ENCODE results near the gene LOXL4.

Gene LOXL4

GRCh38 chr10:98267894-98268693 is at the start of gene LOXL4:
TSS of gene LOXL4 (minus strand) at chr10:98268194. CDS start at chr10:98263019, 5,175 bp downstream.
- DNase-seq, result no peak

DNA sequence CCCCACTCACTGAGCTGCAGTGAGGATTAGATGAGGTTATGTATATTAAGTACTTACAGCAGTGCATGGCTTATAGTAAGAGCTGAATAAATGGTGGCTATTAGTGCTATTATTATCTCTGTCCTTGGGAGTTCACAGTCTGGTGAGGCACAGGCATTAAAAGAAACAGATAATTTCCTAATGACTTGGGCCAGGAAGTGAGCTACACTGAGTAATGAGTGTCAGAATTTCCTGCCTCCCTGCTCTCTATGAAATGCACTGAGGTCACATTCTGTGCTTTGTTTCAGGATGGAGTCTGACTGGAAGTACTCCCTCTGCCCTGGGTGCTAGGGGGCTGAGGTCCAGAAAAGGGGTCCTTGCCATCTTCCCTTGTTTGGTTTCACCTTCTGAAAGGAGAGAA is 48.7 kb upstream of the LOXL4 start:
- DNase-seq, result no peak

DNA sequence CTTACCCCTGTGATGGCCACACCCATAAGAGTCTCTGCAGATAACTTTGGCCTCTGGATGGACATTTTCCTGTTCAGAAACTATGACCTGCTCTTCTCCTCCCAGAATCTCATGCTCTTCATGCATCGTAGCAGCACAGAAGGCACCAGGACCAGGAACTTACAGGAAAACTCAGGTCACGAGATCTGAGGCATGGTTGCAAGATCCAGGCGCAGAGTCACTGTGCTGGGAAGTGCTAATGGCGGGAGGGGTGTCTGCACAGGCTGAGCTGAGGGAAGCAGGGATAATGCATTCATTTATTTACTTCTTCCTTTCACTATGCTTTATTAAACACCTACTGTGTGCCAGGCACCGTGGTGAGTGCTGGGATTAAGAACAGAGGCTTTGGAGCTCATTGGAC is 48.2 kb upstream of the LOXL4 start:
- no peak for DNase-seq

GRCh38 chr10:98314532-98315284 is 46.7 kb upstream of the LOXL4 start:
- no peak for DNase-seq

- no peak for DNase-seq
Observed at GRCh38 chr10:98313598-98313997, 45.6 kb upstream of the LOXL4 start.

- no peak for DNase-seq
Observed at GRCh38 chr10:98312822-98313221, 44.8 kb upstream of the LOXL4 start.

GRCh38 chr10:98312349-98312748 is 44.4 kb upstream of the LOXL4 start:
- DNase-seq, result no peak

- no peak for DNase-seq
Observed at GRCh38 chr10:98310701-98311100, 42.7 kb upstream of the LOXL4 start.

DNA sequence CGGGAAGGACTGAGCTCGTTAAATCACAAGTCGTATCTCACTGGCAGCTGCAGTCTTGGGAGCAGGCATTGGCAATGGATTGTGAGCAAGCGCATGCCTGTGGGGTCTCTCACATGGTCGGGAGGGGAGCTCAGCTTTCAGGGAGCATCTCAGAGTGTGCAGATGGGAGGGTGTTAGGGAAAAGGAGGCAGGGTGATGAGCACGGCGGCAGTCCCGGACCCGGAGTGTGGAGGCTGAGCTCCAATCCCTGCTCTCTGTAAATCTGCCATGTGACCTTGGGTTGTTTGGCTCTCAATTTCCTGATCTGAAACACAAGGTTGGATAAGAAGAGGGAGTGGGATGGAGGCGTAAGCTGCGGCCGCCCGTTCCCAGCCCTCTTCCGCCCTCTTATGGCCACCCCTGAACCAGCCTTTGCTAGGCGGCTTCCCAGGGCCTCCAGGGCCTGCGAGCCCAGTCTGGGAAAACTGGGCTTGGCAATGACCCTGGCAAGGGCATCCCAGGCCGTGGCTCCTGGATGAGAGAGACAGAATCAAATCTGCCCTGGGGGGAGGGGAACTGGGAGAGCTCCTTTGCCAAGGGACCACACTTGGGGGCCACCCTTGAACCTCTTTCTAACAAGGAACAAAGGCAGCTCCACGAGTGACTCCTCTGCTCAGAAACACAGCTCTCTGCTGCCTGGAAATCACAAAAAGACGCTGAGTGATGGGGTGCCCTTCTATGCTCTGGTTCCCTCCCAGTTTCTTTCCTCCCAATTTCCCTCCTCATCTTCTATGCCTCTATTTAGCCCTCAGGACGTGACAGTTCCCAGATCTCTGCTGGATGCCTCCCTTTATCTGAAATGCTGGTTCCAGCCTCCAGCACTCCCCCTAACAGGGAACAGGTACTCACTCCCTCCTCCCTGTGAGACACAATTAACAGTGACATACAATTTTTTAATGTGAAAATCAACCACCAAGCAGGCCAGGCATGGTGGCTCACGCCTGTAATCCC is 41.7 kb upstream of the LOXL4 start:
- DNase-seq, result no peak

- no peak for DNase-seq
Observed at GRCh38 chr10:98308669-98309365, 40.8 kb upstream of the LOXL4 start.

DNA sequence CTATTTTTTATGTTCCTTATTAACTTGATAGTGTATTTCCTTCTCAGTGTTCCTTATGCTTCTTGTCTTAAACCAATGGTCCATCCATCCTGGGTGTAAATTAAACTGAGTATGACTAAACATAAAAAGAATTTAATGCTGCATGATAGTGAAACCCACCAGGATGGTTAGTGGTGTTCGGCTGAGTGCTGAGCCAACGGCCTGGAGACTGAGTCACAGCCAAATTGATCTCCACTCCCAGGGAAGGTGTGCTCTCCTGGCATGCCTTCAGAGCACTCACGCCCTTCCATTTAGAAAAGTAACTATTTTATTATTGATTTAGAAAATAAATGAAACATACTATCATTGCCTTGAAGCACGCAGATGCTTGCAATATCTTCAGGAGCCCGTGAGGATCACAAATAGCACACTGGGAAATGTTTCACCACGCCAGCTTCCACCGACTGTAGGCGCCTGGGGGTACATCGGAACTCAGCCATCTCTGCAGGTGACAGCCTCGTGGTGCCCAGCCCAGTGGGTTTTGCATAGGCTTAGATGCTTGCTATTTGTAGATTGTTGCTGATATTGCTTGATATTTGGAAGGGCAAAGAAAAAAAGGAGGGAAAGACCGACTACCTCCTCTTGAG is 40.0 kb upstream of the LOXL4 start:
- no peak for DNase-seq

DNA sequence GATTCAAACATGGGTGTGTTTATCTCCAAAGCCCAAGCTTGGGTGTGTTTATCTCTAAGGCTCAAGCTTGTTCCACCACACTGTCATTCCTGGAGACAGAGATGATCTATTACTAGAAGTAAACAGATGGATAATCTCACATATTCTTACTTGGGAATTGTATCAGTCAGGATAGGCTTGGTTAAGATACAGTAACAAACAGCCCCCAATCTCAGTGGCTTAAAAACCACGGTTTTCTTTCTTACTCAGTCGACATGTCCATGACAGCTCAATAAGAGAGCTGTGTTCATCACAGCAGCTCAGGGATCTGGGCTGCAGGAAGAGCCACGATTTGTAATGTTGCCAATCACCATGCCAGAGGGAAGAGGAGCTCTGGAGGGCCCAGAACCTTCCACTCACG is 38.5 kb upstream of the LOXL4 start:
- no peak for DNase-seq

DNA sequence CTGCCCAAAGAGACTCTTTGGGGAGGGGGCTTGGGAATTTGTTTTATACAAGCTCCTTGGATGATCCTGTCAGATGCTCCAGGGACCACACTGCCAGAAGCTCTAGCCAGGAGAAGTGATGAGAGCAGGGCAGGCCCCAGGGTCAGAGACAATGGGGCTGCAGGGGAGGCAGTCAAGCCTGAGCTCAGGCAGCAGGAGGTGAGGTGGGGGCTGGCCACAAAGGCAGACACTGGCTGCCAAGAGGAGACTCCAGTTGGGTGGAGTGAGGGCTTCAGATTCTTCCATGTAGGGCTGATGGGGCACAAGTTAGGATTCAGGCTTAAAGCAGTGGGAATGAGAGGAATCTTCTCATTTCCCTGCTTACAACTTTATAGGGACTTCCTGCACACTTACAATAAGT is 35.6 kb upstream of the LOXL4 start:
- no peak for DNase-seq

DNA sequence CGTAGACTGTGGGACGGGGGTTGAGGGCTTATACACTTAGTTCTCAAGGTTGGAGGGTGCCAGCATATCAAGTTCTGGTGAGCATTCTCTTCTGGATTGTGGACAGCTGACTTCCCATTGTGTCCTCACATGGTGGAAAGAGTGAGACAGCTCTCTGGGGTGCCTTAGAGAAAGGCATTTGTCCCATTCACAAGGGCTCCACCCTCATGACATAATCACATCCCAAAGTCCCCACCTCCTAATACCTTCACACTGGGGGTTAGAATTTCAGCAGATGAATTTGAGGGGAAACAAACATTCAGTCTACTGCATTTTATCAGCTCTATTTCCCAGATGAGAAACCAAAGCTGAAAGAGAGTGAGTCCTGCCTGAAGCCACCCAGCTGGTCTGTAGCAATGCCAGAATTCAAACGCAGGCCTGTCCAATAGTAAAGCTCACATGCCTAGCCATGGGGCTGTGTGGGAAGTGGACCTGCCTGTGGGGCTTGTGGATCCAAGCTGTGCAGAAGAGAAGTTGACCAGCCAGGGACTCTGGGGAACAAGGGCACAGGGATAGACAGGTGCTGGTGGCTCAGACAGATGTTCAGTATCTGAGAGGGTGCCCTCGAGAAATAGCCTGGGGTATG is 34.9 kb upstream of the LOXL4 start:
- DNase-seq, result no peak

DNA sequence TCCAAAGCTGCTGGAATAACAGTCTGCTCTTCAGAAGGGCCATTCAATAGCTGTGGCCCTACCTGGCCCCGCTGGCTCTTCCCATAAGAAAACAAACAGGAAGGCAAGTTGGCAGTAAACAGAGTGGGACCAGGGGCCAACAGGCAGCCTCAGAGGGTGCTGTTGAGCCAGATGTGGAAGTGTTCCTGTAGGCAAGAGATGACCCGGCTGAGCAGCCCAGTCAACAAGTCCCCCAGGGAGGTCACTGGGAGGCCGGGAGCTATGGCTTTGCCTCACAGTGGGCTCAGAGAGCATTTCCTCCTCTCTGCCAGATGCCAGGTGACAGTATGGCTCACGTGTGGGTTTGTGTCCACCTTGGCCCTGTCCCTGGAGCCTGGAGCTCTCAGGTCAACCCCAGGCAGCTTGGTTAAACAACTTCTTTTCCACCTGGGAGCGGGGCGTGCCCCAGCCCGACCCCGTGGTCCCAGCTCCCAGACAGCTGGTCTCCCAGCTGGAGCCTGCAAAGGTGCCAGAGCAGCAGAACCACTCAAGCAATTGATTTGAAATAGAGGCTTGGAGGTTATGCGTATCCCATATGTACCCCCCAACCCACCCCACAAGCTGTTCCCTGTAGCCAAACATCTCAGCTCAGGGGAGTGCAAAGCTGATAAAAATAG is 33.8 kb upstream of the LOXL4 start:
- DNase-seq, result no peak

DNA sequence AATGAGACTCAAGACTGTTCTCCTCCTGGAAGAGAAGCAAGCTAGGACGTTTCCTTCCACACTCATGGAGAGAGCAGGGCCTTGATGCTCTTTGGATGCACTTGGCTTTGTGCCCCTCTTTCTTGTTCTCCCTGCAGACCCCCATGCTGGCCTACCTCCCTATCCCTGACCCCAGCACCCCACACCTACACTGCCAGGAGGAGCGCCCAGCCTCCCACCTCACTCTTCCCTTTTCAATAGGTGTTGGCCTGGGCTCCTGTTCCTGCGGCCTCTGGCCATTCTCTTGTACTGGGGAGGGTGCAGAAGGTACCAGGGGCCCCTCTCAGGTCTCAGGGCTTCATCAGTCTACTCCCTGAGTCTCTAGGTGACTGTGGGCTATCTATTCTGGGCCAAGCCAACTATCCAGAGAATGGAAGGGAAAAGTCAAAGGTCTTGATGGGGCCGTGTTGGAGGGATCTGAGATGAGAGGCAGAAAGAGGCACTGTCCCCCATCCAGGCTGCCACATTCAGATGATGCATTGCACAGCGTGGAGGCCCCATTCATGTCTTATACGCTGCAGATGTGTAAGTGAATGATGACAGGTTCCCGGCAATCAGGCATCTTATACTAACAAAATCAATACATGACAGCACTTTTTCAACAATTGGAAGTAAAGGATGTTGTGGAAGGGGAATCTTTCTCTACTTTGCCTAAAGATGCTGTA is 32.7 kb upstream of the LOXL4 start:
- no peak for DNase-seq

DNA sequence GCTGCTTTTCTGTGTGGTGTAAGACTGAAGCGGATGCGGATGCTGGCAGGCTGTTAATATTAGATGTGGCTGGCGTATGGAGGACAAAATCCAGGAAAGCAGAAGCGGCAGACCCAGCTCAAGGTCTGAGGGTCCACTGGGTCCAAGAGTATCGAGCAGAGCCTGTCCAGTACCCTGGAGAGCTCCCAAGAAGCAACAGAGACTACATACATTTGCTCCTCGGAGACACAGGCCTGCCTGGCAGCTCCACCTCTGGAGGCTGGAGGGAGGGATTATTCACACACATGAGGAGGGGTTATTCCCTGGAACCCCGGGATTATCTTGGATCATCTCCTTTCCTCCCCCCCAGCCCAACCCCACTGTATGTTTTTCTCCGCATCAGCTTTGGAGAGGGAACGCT is 31.3 kb upstream of the LOXL4 start:
- no peak for DNase-seq

- no peak for DNase-seq
Observed at GRCh38 chr10:98296524-98296923, 28.5 kb upstream of the LOXL4 start.

DNA sequence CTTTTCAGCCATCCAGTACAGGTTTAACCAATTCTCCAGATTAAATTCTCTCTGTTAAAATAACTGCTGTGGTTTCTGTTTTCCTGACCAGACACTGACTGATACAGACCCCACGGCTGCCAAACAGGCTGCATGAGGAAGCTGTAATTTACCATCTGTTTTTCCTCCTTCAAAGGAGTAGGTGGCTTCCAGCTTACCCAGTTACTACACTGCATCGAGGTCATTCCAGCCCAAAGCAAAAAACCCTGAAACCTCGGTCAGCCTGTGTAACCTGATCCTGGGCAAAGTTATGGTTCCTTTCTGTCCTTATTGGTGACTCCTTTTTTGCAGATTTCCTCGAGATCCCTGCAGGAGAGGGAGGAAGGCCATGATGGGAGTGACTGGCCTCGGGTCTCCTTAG is 27.9 kb upstream of the LOXL4 start:
- DNase-seq, result no peak

DNA sequence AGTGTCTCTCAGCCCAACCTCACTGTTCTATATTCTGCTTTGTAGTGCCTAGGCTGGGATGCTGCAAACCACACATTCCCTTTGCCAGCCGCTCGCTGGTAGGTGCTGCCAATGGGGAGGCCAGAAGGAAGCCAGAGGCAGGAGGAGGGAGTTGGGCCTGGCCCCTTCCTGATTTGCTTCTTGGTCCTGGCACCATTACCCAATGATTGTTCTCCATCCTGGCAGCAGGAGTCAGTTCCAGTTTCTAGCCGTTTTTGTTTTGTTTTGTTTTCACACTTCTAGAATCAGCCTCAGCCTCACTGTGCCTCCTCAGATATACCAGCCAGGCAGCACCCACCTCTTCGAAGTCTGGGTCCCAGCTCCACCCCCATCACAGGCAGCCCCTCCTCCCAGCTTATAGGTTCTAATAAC is 27.4 kb upstream of the LOXL4 start:
- no peak for DNase-seq
